ENCODE measurements around the gene FAP.

Gene FAP

DNA sequence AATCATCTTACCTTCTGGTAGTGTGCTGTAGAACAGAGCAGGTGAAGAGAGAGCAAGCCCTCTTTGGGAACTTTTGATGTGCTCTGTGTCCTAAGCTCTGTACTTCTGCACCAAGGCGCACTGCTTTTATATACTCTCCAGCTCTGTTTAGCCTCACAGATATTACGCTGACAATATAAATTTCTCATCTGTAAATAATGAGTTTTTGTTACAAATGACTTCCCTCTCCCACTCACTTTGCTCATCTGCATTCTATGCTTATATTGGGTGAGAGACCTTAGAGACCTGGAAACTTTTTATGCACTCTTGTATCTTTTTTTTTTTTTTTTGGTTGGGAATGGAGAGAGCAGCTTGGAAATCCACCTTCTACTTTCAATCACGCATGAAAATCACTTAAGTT, 91.1 kb downstream of the FAP start, which contains the start of gene GCG:
Gene GCG, minus strand, starts transcription at position 101 of the 400 bp plus-strand sequence. CDS start 3,069 bp downstream, outside the sequence.
- TF ChIP-seq BACH2 (CRISPR knock-in tag; IDR thresholded peaks at IDR 0.05; ENCODE audit: borderline replicate concordance), result no peak
- TF ChIP-seq CREB5 (CRISPR knock-in tag; IDR thresholded peaks at IDR 0.05; ENCODE audit: low read depth), result no peak
- no peak for TF ChIP-seq CSDC2 (CRISPR knock-in tag; IDR thresholded peaks at IDR 0.05)
- TF ChIP-seq CSRNP3 (CRISPR knock-in tag; IDR thresholded peaks at IDR 0.05), result no peak
- TF ChIP-seq PPARA (CRISPR knock-in tag; IDR thresholded peaks at IDR 0.05; ENCODE audit: borderline replicate concordance), result no peak
- TF ChIP-seq TOX (CRISPR knock-in tag; IDR thresholded peaks at IDR 0.05; ENCODE audit: borderline replicate concordance), result no peak
- no peak for TF ChIP-seq RARB (CRISPR knock-in tag; IDR thresholded peaks at IDR 0.05)
- TF ChIP-seq, protein P1, sequence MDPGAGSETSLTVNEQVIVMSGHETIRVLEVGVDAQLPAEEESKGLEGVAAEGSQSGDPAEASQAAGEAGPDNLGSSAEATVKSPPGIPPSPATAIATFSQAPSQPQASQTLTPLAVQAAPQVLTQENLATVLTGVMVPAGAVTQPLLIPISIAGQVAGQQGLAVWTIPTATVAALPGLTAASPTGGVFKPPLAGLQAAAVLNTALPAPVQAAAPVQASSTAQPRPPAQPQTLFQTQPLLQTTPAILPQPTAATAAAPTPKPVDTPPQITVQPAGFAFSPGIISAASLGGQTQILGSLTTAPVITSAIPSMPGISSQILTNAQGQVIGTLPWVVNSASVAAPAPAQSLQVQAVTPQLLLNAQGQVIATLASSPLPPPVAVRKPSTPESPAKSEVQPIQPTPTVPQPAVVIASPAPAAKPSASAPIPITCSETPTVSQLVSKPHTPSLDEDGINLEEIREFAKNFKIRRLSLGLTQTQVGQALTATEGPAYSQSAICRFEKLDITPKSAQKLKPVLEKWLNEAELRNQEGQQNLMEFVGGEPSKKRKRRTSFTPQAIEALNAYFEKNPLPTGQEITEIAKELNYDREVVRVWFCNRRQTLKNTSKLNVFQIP (CRISPR knock-in tag; IDR thresholded peaks at IDR 0.05; ENCODE audit: borderline replicate concordance, low read depth), result no peak
- TF ChIP-seq ZC3H10 (CRISPR knock-in tag; IDR thresholded peaks at IDR 0.05), result no peak
- no peak for TF ChIP-seq ARNTL (CRISPR knock-in tag; IDR thresholded peaks at IDR 0.05; ENCODE audit: borderline replicate concordance, low read depth)
- no peak for TF ChIP-seq GLIS3 (CRISPR knock-in tag; IDR thresholded peaks at IDR 0.05)
- no peak for TF ChIP-seq OSR1 (CRISPR knock-in tag; IDR thresholded peaks at IDR 0.05)
- no peak for TF ChIP-seq ISL1 (CRISPR knock-in tag; IDR thresholded peaks at IDR 0.05)
- no peak for TF ChIP-seq ZFP30 (CRISPR knock-in tag; IDR thresholded peaks at IDR 0.05)
- TF ChIP-seq ZFP3 (CRISPR knock-in tag; IDR thresholded peaks at IDR 0.05), result no peak
- TF ChIP-seq TCF4 (CRISPR knock-in tag; IDR thresholded peaks at IDR 0.05; ENCODE audit: borderline replicate concordance), result no peak
- TF ChIP-seq, protein P2, sequence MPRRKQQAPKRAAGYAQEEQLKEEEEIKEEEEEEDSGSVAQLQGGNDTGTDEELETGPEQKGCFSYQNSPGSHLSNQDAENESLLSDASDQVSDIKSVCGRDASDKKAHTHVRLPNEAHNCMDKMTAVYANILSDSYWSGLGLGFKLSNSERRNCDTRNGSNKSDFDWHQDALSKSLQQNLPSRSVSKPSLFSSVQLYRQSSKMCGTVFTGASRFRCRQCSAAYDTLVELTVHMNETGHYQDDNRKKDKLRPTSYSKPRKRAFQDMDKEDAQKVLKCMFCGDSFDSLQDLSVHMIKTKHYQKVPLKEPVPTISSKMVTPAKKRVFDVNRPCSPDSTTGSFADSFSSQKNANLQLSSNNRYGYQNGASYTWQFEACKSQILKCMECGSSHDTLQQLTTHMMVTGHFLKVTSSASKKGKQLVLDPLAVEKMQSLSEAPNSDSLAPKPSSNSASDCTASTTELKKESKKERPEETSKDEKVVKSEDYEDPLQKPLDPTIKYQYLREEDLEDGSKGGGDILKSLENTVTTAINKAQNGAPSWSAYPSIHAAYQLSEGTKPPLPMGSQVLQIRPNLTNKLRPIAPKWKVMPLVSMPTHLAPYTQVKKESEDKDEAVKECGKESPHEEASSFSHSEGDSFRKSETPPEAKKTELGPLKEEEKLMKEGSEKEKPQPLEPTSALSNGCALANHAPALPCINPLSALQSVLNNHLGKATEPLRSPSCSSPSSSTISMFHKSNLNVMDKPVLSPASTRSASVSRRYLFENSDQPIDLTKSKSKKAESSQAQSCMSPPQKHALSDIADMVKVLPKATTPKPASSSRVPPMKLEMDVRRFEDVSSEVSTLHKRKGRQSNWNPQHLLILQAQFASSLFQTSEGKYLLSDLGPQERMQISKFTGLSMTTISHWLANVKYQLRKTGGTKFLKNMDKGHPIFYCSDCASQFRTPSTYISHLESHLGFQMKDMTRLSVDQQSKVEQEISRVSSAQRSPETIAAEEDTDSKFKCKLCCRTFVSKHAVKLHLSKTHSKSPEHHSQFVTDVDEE (CRISPR knock-in tag; IDR thresholded peaks at IDR 0.05), result no peak
- TF ChIP-seq ZNF70 (CRISPR knock-in tag; IDR thresholded peaks at IDR 0.05), result no peak
- ATAC-seq, result no peak

DNA sequence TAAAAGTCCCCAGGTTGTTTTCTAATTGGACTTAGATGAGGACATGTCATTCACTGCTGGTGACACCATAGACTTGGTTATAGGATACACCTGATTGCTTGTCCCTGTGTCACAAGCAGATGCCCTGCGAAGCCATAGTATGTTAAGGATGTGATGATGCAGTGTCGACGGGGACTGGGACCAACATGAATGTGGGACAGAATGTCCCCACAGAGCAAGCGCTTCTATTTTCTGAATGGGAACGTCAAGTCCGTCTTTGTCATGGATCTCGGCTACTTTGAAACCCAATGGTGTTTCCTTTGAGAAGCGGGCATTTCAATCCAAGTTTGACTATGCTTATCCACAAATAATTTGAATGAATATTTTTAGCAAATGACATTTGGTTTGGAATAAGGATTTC, 93.3 kb downstream of the FAP start:
- no peak for TF ChIP-seq CSDC2 (CRISPR knock-in tag; IDR thresholded peaks at IDR 0.05)
- no peak for TF ChIP-seq ZNF70 (CRISPR knock-in tag; IDR thresholded peaks at IDR 0.05)
- no peak for TF ChIP-seq ARNTL (CRISPR knock-in tag; IDR thresholded peaks at IDR 0.05; ENCODE audit: borderline replicate concordance, low read depth)
- no peak for TF ChIP-seq PPARA (CRISPR knock-in tag; IDR thresholded peaks at IDR 0.05; ENCODE audit: borderline replicate concordance)
- no peak for TF ChIP-seq ZC3H10 (CRISPR knock-in tag; IDR thresholded peaks at IDR 0.05)
- TF ChIP-seq ESRRG (CRISPR knock-in tag; IDR thresholded peaks at IDR 0.05), result no peak
- TF ChIP-seq BACH2 (CRISPR knock-in tag; IDR thresholded peaks at IDR 0.05; ENCODE audit: borderline replicate concordance), result no peak
- TF ChIP-seq CSRNP3 (CRISPR knock-in tag; IDR thresholded peaks at IDR 0.05), result no peak
- TF ChIP-seq ZFP3 (CRISPR knock-in tag; IDR thresholded peaks at IDR 0.05), result no peak
- TF ChIP-seq, protein P2 (CRISPR knock-in tag; IDR thresholded peaks at IDR 0.05), result no peak
- no peak for TF ChIP-seq CREB5 (CRISPR knock-in tag; IDR thresholded peaks at IDR 0.05; ENCODE audit: low read depth)
- no peak for TF ChIP-seq TCF4 (CRISPR knock-in tag; IDR thresholded peaks at IDR 0.05; ENCODE audit: borderline replicate concordance)
- TF ChIP-seq, protein P1 (CRISPR knock-in tag; IDR thresholded peaks at IDR 0.05; ENCODE audit: borderline replicate concordance, low read depth), result no peak
- no peak for TF ChIP-seq ZFP30 (CRISPR knock-in tag; IDR thresholded peaks at IDR 0.05)
- no peak for TF ChIP-seq RARB (CRISPR knock-in tag; IDR thresholded peaks at IDR 0.05)
- no peak for ATAC-seq

Measured in SK-N-SH treated with all-trans-retinoic acid at 6 μM for 48 hours (cell line).